HepG2 (cell line): ENCODE results near the gene ASCC3. TPM values are rescaled to one million over a fixed set of nuclear protein-coding genes. Genes with fewer than 3 reads are reported as not detected.

Experiments
- ATAC-seq: fragments of 200-7000 bp; cut with Tn5 transposase; 3 replicates; pipeline ENCODE4 v1.9.1; 2020; ENCODE audit warnings: mild to moderate bottlenecking, moderate library complexity
- BruUV-seq: library from RNA; stranded (reverse); fragments of 400-500 nt; replicated peaks from 2 replicates; lab custom pipeline; 2021; lab: Mats Ljungman, UMichigan
- CTCF ChIA-PET: fragments of 300-600 bp; formaldehyde crosslinking; extraction: SDS; loops from one replicate; lab custom pipeline; 2021; ENCODE audit warnings: low total read pairs, inconsistent platforms, low intra/inter-chr PET ratio; lab: Yijun Ruan, JAX
- POLR2A ChIA-PET: fragments of 350-600 bp; sonication (Branson Sonifier 250); formaldehyde crosslinking; loops from one replicate; lab custom pipeline; 2020; ENCODE audit warnings: antibody characterized with exemption, inconsistent platforms; lab: Yijun Ruan, JAX
- DNase-seq: peaks from one replicate; pipeline ENCODE4 v3.0.0-alpha.2; 2015; ENCODE audit warnings: low spot score
- FAIRE-seq: peaks from 3 replicates; lab custom pipeline; 2011; peaks lifted over from hg19 to GRCh38; lab: Jason Lieb, UNC
- H2AFZ ChIP-seq: one replicate; pipeline ENCODE4 v1.6.1; 2011; ENCODE audit warnings: low read length, inconsistent platforms
- H3K27ac ChIP-seq: fragments of 300-600 bp; 3 replicates; pipeline ENCODE4 v1.8.0; 2011; ENCODE audit warnings: mixed run types, mild to moderate bottlenecking, mixed read lengths, low read length, inconsistent platforms; ENCODE audit not compliant: insufficient read depth; ENCODE audit errors: extremely low read length
- H3K27me3 ChIP-seq, 2 experiments: fragments of 200-600 bp in 1 of 2; 2 replicates in 1 of 2; 3 replicates in 1 of 2; pipeline versions ENCODE4 v1.6.0 to v1.8.0; 2011; ENCODE audit warnings: low read length in 2 of 2, mild to moderate bottlenecking in 2 of 2, moderate library complexity in 2 of 2, inconsistent platforms in 1 of 2; ENCODE audit not compliant: insufficient read depth in 2 of 2, control insufficient read depth in 1 of 2
- H3K36me3 ChIP-seq, 2 experiments: fragments of 200-600 bp in 1 of 2; replicated peaks in 1 of 2; 2 replicates in 1 of 2; 3 replicates in 1 of 2; pipeline versions ENCODE4 v1.5.1 to v1.8.0; 2011; ENCODE audit warnings: low read length in 2 of 2, inconsistent platforms in 1 of 2; ENCODE audit not compliant: insufficient read depth in 2 of 2, control insufficient read depth in 1 of 2
- H3K4me1 ChIP-seq: 2 replicates; pipeline ENCODE4 v1.5.1; 2012; ENCODE audit warnings: low read length, inconsistent platforms; ENCODE audit not compliant: insufficient read depth
- H3K4me2 ChIP-seq: 2 replicates; pipeline ENCODE4 v1.6.0; 2011; ENCODE audit warnings: low read depth, low read length, inconsistent platforms
- H3K4me3 ChIP-seq, 3 experiments: fragments of 200-600 bp in 1 of 3; sonication (generic), shearing (Covaris generic) in 1 of 3; replicated peaks in 1 of 3; 2 replicates each; pipeline ENCODE4 v1.5.1; 2011 to 2016; ENCODE audit warnings: low read length in 3 of 3, inconsistent platforms in 2 of 3, low read depth in 2 of 3, mild to moderate bottlenecking in 2 of 3, control low read depth in 1 of 3, mixed read lengths in 1 of 3; ENCODE audit not compliant: insufficient read depth in 1 of 3
- H3K79me2 ChIP-seq: one replicate; pipeline ENCODE4 v1.6.1; 2011; ENCODE audit warnings: low read length, inconsistent platforms; ENCODE audit not compliant: insufficient read depth
- H3K9ac ChIP-seq: 2 replicates; pipeline ENCODE4 v1.6.0; 2011; ENCODE audit warnings: mild to moderate bottlenecking, low read depth, low read length, inconsistent platforms; ENCODE audit not compliant: insufficient read depth
- H3K9me3 ChIP-seq: 2 replicates; pipeline ENCODE4 v1.5.1; 2012; ENCODE audit warnings: mild to moderate bottlenecking, low read length
- H4K20me1 ChIP-seq: 2 replicates; pipeline ENCODE4 v1.6.0; 2011; ENCODE audit warnings: inconsistent platforms, mild to moderate bottlenecking, low read length, moderate library complexity; ENCODE audit not compliant: insufficient read depth
- ATF5 ChIP-seq: sonication (generic); formaldehyde crosslinking; IDR thresholded peaks from 2 replicates; pipeline ENCODE4 v1.4.0; 2020; ENCODE audit warnings: mild to moderate bottlenecking, low read depth, missing genetic modification reagents
- CC2D1A ChIP-seq: sonication (generic); formaldehyde crosslinking; IDR thresholded peaks from 2 replicates; pipeline ENCODE4 v1.8.1; 2023; ENCODE audit warnings: mild to moderate bottlenecking, missing genetic modification reagents
- CEBPZ ChIP-seq: IDR thresholded peaks from 2 replicates; pipeline ENCODE4 v1.6.1; 2012; ENCODE audit warnings: low read length, improper control_type of control experiment
- ETV6 ChIP-seq: sonication (generic); formaldehyde crosslinking; conservative IDR thresholded peaks from 2 replicates; pipeline ENCODE4 v1.4.0; 2020; ENCODE audit warnings: missing genetic modification reagents
- HBP1 ChIP-seq: IDR thresholded peaks from 2 replicates; pipeline ENCODE4 v1.6.1; 2016; ENCODE audit warnings: low read depth, control low read depth
- HDAC2 ChIP-seq: sonication (generic); formaldehyde crosslinking; IDR thresholded peaks from 2 replicates; pipeline ENCODE4 v1.4.0; 2020; ENCODE audit warnings: missing genetic modification reagents
- NR0B2 ChIP-seq: sonication (generic); formaldehyde crosslinking; IDR thresholded peaks from 2 replicates; pipeline ENCODE4 v1.4.0; 2020; ENCODE audit warnings: mild to moderate bottlenecking, missing genetic modification reagents
- PHF8 ChIP-seq: sonication (generic); formaldehyde crosslinking; IDR thresholded peaks from 2 replicates; pipeline ENCODE4 v1.5.0; 2020; ENCODE audit warnings: missing genetic modification reagents
- POLR2A ChIP-seq, 2 experiments: IDR thresholded peaks; 2 replicates each; pipeline ENCODE4 v1.6.1; 2011; ENCODE audit warnings: low read depth in 2 of 2, low read length in 2 of 2, mild to moderate bottlenecking in 1 of 2, moderate library complexity in 1 of 2; ENCODE audit not compliant: insufficient read depth in 1 of 2
- RARG ChIP-seq: sonication (generic); formaldehyde crosslinking; IDR thresholded peaks from 2 replicates; pipeline ENCODE4 v1.4.0; 2020; ENCODE audit warnings: low read depth, mild to moderate bottlenecking, missing genetic modification reagents
- SNAPC5 ChIP-seq: sonication (generic); formaldehyde crosslinking; IDR thresholded peaks from 2 replicates; pipeline ENCODE4 v1.8.1; 2023; ENCODE audit warnings: mild to moderate bottlenecking, missing genetic modification reagents, borderline replicate concordance
- SRF ChIP-seq: IDR thresholded peaks from 2 replicates; pipeline ENCODE4 v1.6.1; 2011; ENCODE audit warnings: mild to moderate bottlenecking, low read depth, low read length, moderate library complexity
- TAF1 ChIP-seq: sonication (generic); formaldehyde crosslinking; IDR thresholded peaks from 2 replicates; pipeline ENCODE4 v1.4.0; 2020; ENCODE audit warnings: missing genetic modification reagents
- TAF15 ChIP-seq: fragments of 200-400 bp; formaldehyde crosslinking; IDR thresholded peaks from one replicate; pipeline ENCODE4 v1.6.1; 2018; ENCODE audit warnings: mild to moderate bottlenecking, low read depth, low read length; ENCODE audit not compliant: poor library complexity, severe bottlenecking
- YEATS4 ChIP-seq: sonication (generic); formaldehyde crosslinking; IDR thresholded peaks from 2 replicates; pipeline ENCODE4 v1.4.0; 2020; ENCODE audit warnings: missing genetic modification reagents, borderline replicate concordance
- ZBTB20 ChIP-seq: sonication (generic); formaldehyde crosslinking; IDR thresholded peaks from 2 replicates; pipeline ENCODE4 v1.8.1; 2023; ENCODE audit warnings: missing genetic modification reagents, low read depth, mild to moderate bottlenecking, borderline replicate concordance
- ZNF432 ChIP-seq: sonication (generic); formaldehyde crosslinking; IDR thresholded peaks from 2 replicates; pipeline ENCODE4 v1.5.0; 2020; ENCODE audit warnings: missing genetic modification reagents, mild to moderate bottlenecking, borderline replicate concordance
- ZNF510 ChIP-seq: sonication (generic); formaldehyde crosslinking; IDR thresholded peaks from 2 replicates; pipeline ENCODE4 v1.4.0; 2020; ENCODE audit warnings: low read depth, mild to moderate bottlenecking, missing genetic modification reagents
- ZNF597 ChIP-seq: sonication (generic); formaldehyde crosslinking; IDR thresholded peaks from 2 replicates; pipeline ENCODE4 v1.5.0; 2020; ENCODE audit warnings: missing genetic modification reagents
- in situ Hi-C: cut with HindIII; loops from 2 replicates; pipeline ENCODE4 v1.10.0; 2017; ENCODE audit warnings: low pct_unique_long_range_greater_than_20kb; ENCODE audit not compliant: extremely low pct_ligation_motif_present
- intact Hi-C: fragments of 100-400 bp; cut with micrococcal nuclease; formaldehyde crosslinking; loops from one replicate; pipeline ENCODE4 v1.10.0; 2022; ENCODE audit not compliant: unreplicated experiment
- polyA plus RNA-seq, 8 experiments: library from polyadenylated mRNA; depleted of rRNA in 3 of 8; stranded (reverse) in 7 of 8; unstranded in 1 of 8; fragments of >200 nt; fragmentation: Illumina TruSeq in 4 of 8; extraction: Trizol in 4 of 8; gene quantifications; 2 replicates each; pipeline versions ENCODE4 v1.2.1 to v1.2.3, GENCODE V29; 2011 to 2016; ENCODE audit warnings: low read depth in 4 of 8, missing spikeins in 1 of 8, mixed read lengths in 1 of 8; ENCODE audit not compliant: insufficient read depth in 1 of 8
- total RNA-seq, 5 experiments: library from RNA; depleted of rRNA; stranded (reverse); fragments of >200 nt; fragmentation: Illumina TruSeq; extraction: Trizol; gene quantifications; 2 replicates each; pipeline ENCODE4 v1.2.3, GENCODE V29; 2016; ENCODE audit warnings: low read depth in 1 of 5

The ASCC3 gene
- total and polyA plus RNA-seq, 2 of the 13 experiments (the other 11 are each of a cell fraction or from before 2014, with no cell fraction given): 23.1 to 55.7 TPM

- H3K9ac ChIP-seq: no peak overlapping the region
- peaks cover 7 to 57% of the 10 kb centered on the region in 2 experiments for H3K27me3 ChIP-seq
- DNase-seq (no peak), FAIRE-seq (no peak), ATAC-seq (no peak)
- ChIA-PET POLR2A (no interaction called here), CTCF (no interaction called here)
- peaks cover 2% of the 10 kb centered on the region; the same call in 1 of the 2 replicates for H4K20me1 ChIP-seq
- BruUV-seq: no TSS peak
- no peak overlapping the region for H3K4me2 ChIP-seq
- no peak overlapping the region for H3K4me3 ChIP-seq
- H3K27ac ChIP-seq: no peak overlapping the region
- in situ Hi-C loops (no loop called here), intact Hi-C loops (no loop called here)
- H3K9me3 ChIP-seq: no peaks in the 10 kb centered on the region
- no peaks in the 10 kb centered on the region for H3K36me3 ChIP-seq
- no peak overlapping the region for H2AFZ ChIP-seq
- no peaks in the 10 kb centered on the region for H3K79me2 ChIP-seq
- H3K4me1 ChIP-seq: no peaks in the 10 kb centered on the region
- no peak for TF ChIP-seq PHF8
- TF ChIP-seq POLR2A (IDR thresholded peaks at IDR 0.05; ENCODE audit: insufficient read depth in 1 of 2, low read depth in 2 of 2, low read length in 2 of 2): no peak
- no peak for TF ChIP-seq ZBTB20 (CRISPR knock-in tag)
- no peak for TF ChIP-seq HBP1 (CRISPR knock-in tag)
- no peak for TF ChIP-seq ZNF510 (CRISPR knock-in tag)
- TF ChIP-seq TAF15: no peak
- TF ChIP-seq TAF1: no peak
- TF ChIP-seq ETV6 (CRISPR knock-in tag): no peak
- no peak for TF ChIP-seq ZNF432 (CRISPR knock-in tag)
- no peak for TF ChIP-seq NR0B2 (CRISPR knock-in tag)
- no peak for TF ChIP-seq ZNF597
- TF ChIP-seq CC2D1A (CRISPR knock-in tag): no peak
- TF ChIP-seq SRF: no peak
- no peak for TF ChIP-seq CEBPZ
- no peak for TF ChIP-seq YEATS4
- no peak for TF ChIP-seq RARG (CRISPR knock-in tag)
- no peak for TF ChIP-seq SNAPC5 (CRISPR knock-in tag)
- TF ChIP-seq ATF5 (CRISPR knock-in tag): no peak
- no peak for TF ChIP-seq HDAC2 (CRISPR knock-in tag)
These were observed 421.4 kb downstream of the ASCC3 start for GRCh38 chr6:100459592-100460184.
